MG63 (cell line): ENCODE results near the gene PPDPF. TPM values are rescaled to one million over a fixed set of nuclear protein-coding genes. Genes with fewer than 3 reads are reported as not detected.
"Not testable (repeated sequence)": the region's sequence is repeated elsewhere in the genome, so short reads cannot be mapped to it uniquely, and the experiment has no call there.

Experiments
- DNase-seq: peaks from one replicate; pipeline ENCODE4 v3.0.0-alpha.2; 2020
- H3K27me3 ChIP-seq: fragments of 250-450 bp; sonication (Bioruptor Pico); 2 replicates; pipeline ENCODE4 v1.5.1; 2020; ENCODE audit warnings: mild to moderate bottlenecking, moderate library complexity
- H3K36me3 ChIP-seq: fragments of 250-450 bp; sonication (Bioruptor Pico); 2 replicates; pipeline ENCODE4 v1.5.1; 2020; ENCODE audit warnings: mild to moderate bottlenecking, moderate library complexity
- H3K4me3 ChIP-seq: fragments of 250-450 bp; sonication (Bioruptor Pico); 2 replicates; pipeline ENCODE4 v1.5.1; 2020; ENCODE audit warnings: mild to moderate bottlenecking, moderate library complexity
- H3K9me3 ChIP-seq: fragments of 250-450 bp; sonication (Bioruptor Pico); 2 replicates; pipeline ENCODE4 v1.5.1; 2020; ENCODE audit warnings: mild to moderate bottlenecking, moderate library complexity
- total RNA-seq: library from RNA; depleted of rRNA; stranded (reverse); fragments of >200 nt; shearing (Covaris generic); gene quantifications from 2 replicates; pipeline ENCODE4 v1.2.3, GENCODE V29; 2014; ENCODE audit warnings: low replicate concordance; rRNA removed

Gene PPDPF
- total RNA-seq, 1 experiment from 2014 or later: 21.4 TPM

DNA sequence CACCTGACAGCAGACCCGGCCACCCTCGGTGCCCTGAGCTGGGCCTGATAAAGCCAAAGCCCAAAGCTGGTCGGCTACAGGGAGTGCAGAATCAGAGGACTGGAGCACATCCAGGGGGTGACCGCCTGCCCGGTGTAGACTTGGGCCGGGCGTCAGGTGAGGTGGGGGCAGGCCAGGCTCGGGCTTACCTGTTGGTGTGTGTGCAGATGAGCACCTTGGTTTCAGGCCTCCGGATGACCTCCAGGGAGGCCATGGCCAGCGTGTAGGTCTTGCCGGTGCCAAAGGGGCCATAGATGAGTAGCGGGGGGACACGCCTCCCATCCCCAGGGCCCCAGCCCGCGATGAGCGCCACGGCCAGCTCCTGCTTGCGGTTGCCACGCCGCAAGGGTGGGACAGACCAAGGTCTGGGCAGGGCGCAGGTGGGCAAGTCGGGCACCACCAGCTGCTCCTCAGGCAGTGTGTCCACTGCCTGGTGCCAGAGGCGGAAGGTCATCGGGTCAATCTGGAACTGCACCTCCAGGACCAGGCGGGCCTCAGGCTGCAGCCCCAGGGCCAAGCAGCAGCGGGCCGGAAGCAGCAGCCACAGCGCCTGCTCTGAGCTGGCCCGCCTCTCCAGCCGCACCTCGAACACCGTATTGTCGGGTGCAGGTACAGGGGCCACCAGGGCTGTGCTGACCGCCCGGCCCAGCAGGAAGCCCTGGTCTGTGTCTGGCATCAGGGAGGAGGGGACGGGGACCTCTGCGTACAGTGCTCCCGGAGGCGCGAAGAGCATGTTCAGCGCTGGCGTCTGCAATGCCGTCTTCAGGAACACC, 47.8 kb downstream of the PPDPF start:
- Histone ChIP-seq H3K9me3 (no peaks in the 10 kb centered on the region), H3K27me3 (no peaks in the 10 kb centered on the region), H3K4me3 (no peak overlapping the region), H3K36me3 (peaks cover 61% of the 10 kb centered on the region)
- DNase-seq: no peak

DNA sequence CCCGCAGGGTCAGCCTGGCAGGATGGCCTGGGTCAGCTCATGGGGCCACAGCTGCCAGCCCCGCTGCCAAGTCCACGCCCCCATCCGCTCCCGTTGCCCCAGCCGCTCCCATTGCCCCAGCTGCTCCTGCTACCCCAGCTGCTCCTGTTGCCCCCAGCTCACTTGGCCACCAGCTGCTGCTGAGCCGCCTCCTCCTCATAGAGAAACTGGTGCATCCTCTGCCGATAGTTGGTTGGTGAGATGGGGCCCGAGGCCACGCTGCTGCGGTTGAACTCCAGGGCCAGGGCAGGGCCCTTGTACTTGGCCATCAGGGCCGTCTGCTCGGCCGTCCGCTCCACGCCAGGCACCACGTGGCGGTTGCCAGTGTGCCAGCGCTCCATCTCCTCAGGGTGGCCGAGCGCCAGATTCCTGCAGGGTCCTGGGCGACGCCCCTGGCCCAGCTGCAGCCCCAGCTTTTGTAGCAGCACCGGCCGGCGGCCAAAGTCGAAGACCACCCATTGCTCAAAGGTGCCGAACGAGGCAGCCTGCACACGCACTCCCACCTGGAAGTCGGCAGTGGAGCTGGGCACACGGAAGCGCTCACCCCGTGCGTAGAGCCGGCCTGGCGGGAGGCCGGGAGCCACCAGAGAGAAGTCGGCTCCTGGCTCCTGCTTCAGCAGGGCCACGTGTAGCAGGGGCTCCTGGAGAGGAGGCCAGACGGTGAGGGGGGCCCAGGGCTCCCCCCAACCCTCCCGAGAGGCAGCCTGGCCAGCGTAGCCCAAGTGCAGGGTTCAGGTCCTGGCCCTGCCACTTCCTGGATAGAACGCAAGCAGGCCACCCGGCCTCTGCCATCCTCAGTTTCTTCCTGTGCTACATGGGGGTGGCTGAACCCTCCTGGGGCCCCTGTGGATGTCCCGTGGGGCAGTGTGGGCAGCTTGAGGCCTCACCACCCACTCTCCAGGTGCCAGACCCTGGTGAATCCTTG, 48.7 kb downstream of the PPDPF start:
- no peaks in the 10 kb centered on the region for H3K9me3 ChIP-seq
- H3K36me3 ChIP-seq: peaks cover 54% of the 10 kb centered on the region
- H3K4me3 ChIP-seq: no peak overlapping the region
- no peak for DNase-seq
- H3K27me3 ChIP-seq: no peaks in the 10 kb centered on the region

DNA sequence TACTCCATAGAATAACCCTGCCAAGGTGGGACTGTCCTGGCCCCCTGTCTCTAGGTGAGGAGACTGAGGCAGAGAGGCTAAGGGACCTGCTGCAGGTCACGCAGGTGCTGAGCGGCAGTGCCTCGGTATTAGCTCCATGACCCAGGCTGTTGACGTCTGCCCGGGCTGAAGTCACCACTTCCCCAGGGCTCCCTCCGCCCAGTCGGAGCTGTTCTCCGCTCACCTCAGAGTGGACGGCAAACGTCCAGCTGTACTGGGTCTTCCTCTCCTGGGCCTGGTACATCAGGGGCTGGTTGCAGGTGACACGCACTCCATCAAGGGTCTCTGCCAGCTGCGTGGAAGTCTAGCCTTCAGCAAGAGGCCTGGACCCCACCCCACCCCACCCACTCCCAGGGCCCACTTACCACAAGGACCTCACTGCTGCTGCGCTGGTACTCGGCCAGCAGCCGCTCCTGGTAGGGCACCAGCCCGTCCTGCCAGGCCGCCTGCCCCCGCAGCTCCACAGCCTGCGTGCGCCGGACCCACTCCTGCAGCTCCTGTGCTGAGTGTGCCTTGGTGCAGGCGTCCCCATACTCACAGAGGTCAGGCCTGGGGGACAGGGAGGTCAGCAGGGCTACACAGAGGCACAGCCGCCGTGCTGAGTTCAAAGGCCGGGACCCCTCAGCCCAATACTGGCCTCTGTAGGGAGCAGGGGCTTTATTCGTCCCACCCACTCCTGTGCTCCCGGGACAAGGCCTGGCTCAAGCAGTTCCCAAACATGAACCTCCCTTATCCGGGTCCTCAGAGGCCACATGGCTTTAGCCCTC, 49.9 kb downstream of the PPDPF start:
- Histone ChIP-seq H3K27me3 (no peaks in the 10 kb centered on the region), H3K36me3 (peaks cover 49% of the 10 kb centered on the region), H3K4me3 (no peak overlapping the region), H3K9me3 (no peaks in the 10 kb centered on the region)
- DNase-seq: no peak

DNA sequence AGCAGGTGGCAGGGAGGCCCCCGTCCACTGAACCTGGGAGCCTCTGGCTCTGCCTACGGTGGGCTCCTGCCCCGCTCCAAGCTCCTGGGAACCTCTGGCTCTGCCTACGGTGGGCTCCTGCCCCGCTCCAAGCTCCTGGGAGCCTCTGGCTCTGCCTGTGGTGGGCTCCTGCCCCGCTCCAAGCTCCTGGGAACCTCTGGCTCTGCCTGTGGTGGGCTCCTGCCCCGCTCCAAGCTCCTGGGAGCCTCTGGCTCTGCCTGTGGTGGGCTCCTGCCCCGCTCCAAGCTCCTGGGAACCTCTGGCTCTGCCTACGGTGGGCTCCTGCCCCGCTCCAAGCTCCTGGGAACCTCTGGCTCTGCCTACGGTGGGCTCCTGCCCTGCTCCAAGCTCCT, 50.5 kb downstream of the PPDPF start:
- not testable (repeated sequence) for DNase-seq, H3K4me3 ChIP-seq, H3K27me3 ChIP-seq, H3K9me3 ChIP-seq
- H3K36me3 ChIP-seq: peaks cover 43% of the 10 kb centered on the region

Other genes starting within 250 kb of the PPDPF start
- 67.2 and 83.8 TPM in 2 replicates for gene ARFGAP1, start 248.0 kb upstream of the PPDPF start, total RNA-seq
- not detected in 2 replicates for gene COL20A1, start 227.6 kb upstream of the PPDPF start, total RNA-seq
- not detected in 2 replicates for gene CHRNA4, start 159.4 kb upstream of the PPDPF start, total RNA-seq
- 0.92 TPM in 1 of 2 replicates, not detected in the other for gene KCNQ2, start 48.1 kb upstream of the PPDPF start, total RNA-seq
- gene EEF1A2, start 21.7 kb upstream of the PPDPF start, total RNA-seq: 62.5 and 113 TPM in 2 replicates
- 0.23 and 8.0 TPM in 2 replicates for gene PTK6, start 16.6 kb downstream of the PPDPF start, total RNA-seq
- gene SRMS, start 27.0 kb downstream of the PPDPF start, total RNA-seq: not detected in 2 replicates
- gene FNDC11, start 33.4 kb downstream of the PPDPF start, total RNA-seq: not detected in 2 replicates
- 26.4 and 34.4 TPM in 2 replicates for gene HELZ2, start 53.5 kb downstream of the PPDPF start, total RNA-seq
- gene GMEB2, start 106.3 kb downstream of the PPDPF start, total RNA-seq: 27.7 and 33.2 TPM in 2 replicates
- gene STMN3, start 132.7 kb downstream of the PPDPF start, total RNA-seq: 71.2 and 98.0 TPM in 2 replicates
- gene RTEL1, start 137.5 kb downstream of the PPDPF start, total RNA-seq: 13.4 and 22.7 TPM in 2 replicates
- not detected in 2 replicates for gene TNFRSF6B, start 175.9 kb downstream of the PPDPF start, total RNA-seq
- 39.5 and 66.1 TPM in 2 replicates for gene ARFRP1, start 187.2 kb downstream of the PPDPF start, total RNA-seq
- gene ZGPAT, start 187.3 kb downstream of the PPDPF start, total RNA-seq: 23.9 and 46.2 TPM in 2 replicates
- gene LIME1, start 215.9 kb downstream of the PPDPF start, total RNA-seq: 2.8 and 5.7 TPM in 2 replicates
- gene SLC2A4RG, start 219.0 kb downstream of the PPDPF start, total RNA-seq: 49.0 and 123 TPM in 2 replicates